Stimulated activated CD8-positive, alpha-beta memory T cell treated with anti-CD3 and anti-CD28 coated beads, Interleukin-12 subunit alpha, Interleukin-12 subunit beta, amount 100 ng/mL, for 4 hours (primary cell): ENCODE measurements around the gene C22orf31.
"Not testable (repeated sequence)": the region's sequence is repeated elsewhere in the genome, so short reads cannot be mapped to it uniquely, and the experiment has no call there.

Source experiments
- DNase-seq: peaks from one replicate; pipeline ENCODE4 v3.0.0-alpha.2; 2020; ENCODE audit warnings: low read depth

The C22orf31 gene

GRCh38 chr22:29061773-29062172, at the start of gene C22orf31:
TSS of gene C22orf31 (minus strand) at chr22:29061831. CDS start at chr22:29061792, 39 bp downstream.
- no peak for DNase-seq

GRCh38 chr22:29110946-29111345, 49.3 kb upstream of the C22orf31 start:
- DNase-seq = no peak

- no peak for DNase-seq
Measured at GRCh38 chr22:29109822-29110221, 48.2 kb upstream of the C22orf31 start.

GRCh38 chr22:29108137-29108536, 46.5 kb upstream of the C22orf31 start:
- DNase-seq = no peak

- DNase-seq = no peak
Measured at GRCh38 chr22:29106839-29107238, 45.2 kb upstream of the C22orf31 start.

GRCh38 chr22:29105468-29105867, 43.8 kb upstream of the C22orf31 start:
- DNase-seq = no peak

- DNase-seq = no peak
Measured at GRCh38 chr22:29103121-29103520, 41.5 kb upstream of the C22orf31 start.

GRCh38 chr22:29102300-29102699, 40.7 kb upstream of the C22orf31 start:
- no peak for DNase-seq

GRCh38 chr22:29098296-29098695, 36.7 kb upstream of the C22orf31 start:
- no peak for DNase-seq

- DNase-seq = no peak
Measured at GRCh38 chr22:29096736-29097669, 35.4 kb upstream of the C22orf31 start.

- no peak for DNase-seq
Measured at GRCh38 chr22:29095459-29095858, 33.8 kb upstream of the C22orf31 start.

- no peak for DNase-seq
Measured at GRCh38 chr22:29093501-29094300, 32.1 kb upstream of the C22orf31 start.

- no peak for DNase-seq
Measured at GRCh38 chr22:29093030-29093429, 31.4 kb upstream of the C22orf31 start.

GRCh38 chr22:29092243-29092642, 30.6 kb upstream of the C22orf31 start:
- DNase-seq = no peak

- no peak for DNase-seq
Measured at GRCh38 chr22:29090039-29090438, 28.4 kb upstream of the C22orf31 start.

- no peak for DNase-seq
Measured at GRCh38 chr22:29089507-29089906, 27.9 kb upstream of the C22orf31 start.

GRCh38 chr22:29088809-29089208, 27.2 kb upstream of the C22orf31 start:
- no peak for DNase-seq

GRCh38 chr22:29087012-29087411, 25.4 kb upstream of the C22orf31 start:
- DNase-seq = no peak

GRCh38 chr22:29083933-29084591, 22.4 kb upstream of the C22orf31 start:
- DNase-seq = no peak

GRCh38 chr22:29083576-29083932, 21.9 kb upstream of the C22orf31 start:
- not testable (repeated sequence) for DNase-seq

- DNase-seq = no peak
Measured at GRCh38 chr22:29082826-29083545, 21.4 kb upstream of the C22orf31 start.
